ENCODE measurements around the gene SDE2. TPM values are rescaled to one million over a fixed set of nuclear protein-coding genes. Genes with fewer than 3 reads are reported as not detected.
"Not testable (repeated sequence)": the region's sequence is repeated elsewhere in the genome, so short reads cannot be mapped to it uniquely, and the experiment has no call there.

Gene SDE2
- total RNA-seq, 1 donor from 2014 or later, result 27.2 TPM

DNA sequence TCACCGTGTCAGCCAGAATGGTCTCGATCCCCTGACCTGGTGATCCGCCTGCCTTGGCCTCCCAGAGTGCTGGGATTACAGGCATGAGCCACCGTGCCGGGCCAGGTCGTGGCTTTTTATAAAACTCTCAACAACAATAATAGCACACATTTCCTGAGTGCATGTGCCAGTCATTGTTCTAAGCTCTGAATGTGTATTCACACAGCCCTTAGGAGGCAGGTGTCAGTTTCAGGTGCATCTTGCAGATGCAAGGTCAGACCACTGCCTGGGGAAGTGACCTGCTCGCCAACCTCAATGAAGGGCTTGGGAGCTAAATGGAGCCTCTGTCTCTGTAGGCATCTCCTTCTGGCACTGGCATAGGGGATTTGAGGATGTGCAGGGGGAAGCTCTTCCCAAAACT is 56.6 kb downstream of the SDE2 start:
- no peak for DNase-seq (ENCODE audit: low read depth)

DNA sequence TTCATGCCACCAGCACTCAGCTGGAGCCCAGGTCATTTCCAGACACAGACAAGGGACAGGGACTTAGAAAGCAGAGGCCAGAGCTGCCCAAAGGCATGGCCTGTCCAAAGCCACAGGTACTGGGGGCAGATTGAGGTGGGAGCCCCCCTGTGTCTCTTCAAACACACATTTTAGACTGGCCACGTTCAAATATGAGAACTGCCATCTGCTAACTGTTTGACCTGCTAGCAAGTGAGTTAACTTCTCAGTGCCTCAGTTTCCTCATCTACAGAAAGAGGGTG is 57.3 kb downstream of the SDE2 start:
- no peak for DNase-seq (ENCODE audit: low read depth)

DNA sequence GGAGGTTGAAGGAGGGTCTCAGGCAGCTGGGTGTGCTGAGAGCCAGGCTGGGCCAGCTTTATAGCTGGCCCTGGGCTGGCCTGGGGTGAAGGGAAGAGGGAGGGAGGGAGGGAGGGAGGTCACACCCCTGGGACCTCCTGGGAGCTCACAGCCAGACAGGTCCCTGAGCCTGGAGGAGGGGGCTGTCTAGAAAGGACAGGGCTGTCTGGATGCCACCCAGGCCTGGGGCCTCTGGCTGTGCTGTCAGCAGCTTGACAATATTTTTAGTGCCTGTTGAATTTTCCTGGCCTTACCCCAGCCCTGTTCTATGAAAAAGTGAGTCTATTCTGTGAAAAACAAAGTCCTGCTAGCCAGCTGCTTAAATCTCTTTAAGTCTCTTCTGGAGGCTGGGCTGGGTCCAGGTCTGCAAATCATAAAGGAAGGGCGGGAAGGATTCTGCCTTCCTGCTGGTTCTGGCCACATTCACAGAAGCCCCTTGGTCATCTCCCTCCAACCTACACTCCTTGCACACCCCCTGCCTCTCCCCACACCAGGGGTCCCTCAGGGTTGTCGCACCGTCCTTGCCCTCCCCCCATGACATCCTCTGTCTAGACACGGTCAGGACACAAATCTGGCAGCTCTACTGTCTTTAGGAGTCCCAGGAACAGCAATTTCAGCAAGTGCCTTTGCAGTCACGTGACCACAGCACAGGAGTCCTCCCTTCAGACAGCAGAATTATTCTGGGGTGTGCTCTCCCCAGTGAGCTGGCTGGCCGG is 57.8 kb downstream of the SDE2 start, which contains the start of gene LEFTY2:
Gene LEFTY2 (minus strand): TSS at position 34 of the 755 bp plus-strand sequence. CDS start 80 bp downstream, outside the sequence.
- DNase-seq (ENCODE audit: low read depth), result no peak

DNA sequence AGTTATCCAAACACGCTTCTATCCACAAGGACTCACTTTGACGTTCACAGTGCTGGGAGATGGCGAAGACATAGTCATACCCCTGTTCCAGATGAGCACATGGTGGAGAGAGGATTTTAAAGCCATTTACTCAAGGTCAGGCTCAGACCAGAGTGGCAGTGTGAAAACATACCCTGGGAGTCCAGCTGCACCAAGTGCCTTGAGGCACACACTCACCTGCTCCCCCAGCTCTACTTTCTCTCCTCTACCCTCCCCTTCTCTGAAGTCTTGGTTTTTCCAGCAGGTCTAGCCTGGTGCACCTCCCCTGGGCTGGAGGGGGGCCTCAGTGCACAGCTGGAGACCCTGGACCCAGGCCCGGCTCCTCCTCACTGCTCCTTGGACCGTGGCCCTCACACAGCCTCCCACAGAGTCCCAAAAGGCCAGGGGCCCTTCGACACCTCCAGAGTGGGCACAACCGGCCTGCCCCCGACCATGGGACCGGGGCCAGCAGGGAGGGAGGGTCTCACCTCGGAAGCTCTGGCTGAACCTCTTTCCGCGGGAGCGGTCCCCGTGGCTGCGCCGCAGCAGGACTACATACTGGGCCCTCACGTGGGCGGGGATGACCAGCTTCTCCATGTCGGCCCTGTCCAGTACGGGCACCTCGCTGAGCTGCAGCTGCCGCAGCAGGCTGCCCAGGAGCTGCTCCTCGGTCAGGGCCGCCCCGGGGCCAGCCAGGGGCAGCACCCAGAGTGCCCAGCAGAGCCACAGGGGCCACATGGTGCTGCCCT is 58.6 kb downstream of the SDE2 start:
- no peak for DNase-seq (ENCODE audit: low read depth)

DNA sequence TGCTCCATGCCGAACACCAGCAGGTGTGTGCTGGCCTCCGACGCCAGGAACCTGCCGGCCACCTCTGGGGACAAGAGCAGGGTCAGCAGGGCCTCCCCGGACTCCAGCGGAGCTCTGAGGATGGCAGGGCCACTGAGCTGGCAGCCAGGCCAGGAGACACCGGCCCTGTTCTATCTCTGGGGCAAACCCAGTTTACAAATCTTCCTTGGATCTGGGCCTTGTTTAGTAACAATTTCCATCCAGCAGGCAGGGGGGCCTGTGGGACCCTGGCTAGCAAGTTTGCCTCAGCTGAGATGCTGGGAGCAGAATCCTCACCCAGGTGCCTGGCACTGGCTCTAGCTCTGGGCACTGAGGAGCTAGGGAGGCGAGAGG is 59.2 kb downstream of the SDE2 start:
- DNase-seq (ENCODE audit: low read depth), result not testable (repeated sequence)

DNA sequence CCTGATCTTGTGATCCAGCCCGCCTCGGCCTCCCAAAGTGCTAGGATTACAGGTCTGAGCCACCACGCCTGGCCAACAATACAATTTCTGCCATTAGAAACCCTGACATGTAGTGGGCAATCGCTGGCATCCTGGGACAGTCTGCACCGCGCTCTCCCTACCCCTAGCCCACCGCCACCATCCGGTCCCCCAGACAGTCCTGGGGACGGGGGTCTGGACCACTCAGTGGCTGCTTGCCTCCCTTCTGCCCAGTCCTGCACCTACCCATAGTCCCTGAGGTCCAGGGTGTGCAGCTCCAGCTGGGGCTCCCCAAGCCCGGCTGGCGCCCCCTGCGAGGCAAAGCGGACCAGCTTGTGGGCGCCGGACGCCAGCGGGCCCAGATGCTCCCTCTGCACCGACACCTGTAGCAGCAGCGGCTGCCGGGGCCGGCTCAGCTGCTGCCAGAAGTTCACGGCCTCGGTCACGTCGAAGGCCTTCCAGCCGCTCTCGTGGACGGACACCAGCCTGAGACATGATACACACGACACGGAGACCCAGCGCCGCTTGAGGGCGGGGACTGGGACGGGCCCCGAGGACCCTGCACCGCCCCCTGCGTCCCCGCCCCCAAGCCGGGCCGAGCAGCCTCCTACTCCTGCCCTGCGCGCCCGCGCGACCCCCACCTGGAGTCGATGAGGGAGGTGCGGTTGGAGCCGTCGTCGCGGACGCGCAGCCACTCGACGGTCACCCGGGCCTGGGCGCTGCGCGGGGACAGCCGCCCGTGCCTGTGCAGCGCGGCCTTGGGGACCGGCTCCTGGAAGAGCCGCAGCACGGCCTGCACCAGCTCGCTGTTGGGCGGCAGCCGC is 59.8 kb downstream of the SDE2 start:
- DNase-seq (ENCODE audit: low read depth), result not testable (repeated sequence)

DNA sequence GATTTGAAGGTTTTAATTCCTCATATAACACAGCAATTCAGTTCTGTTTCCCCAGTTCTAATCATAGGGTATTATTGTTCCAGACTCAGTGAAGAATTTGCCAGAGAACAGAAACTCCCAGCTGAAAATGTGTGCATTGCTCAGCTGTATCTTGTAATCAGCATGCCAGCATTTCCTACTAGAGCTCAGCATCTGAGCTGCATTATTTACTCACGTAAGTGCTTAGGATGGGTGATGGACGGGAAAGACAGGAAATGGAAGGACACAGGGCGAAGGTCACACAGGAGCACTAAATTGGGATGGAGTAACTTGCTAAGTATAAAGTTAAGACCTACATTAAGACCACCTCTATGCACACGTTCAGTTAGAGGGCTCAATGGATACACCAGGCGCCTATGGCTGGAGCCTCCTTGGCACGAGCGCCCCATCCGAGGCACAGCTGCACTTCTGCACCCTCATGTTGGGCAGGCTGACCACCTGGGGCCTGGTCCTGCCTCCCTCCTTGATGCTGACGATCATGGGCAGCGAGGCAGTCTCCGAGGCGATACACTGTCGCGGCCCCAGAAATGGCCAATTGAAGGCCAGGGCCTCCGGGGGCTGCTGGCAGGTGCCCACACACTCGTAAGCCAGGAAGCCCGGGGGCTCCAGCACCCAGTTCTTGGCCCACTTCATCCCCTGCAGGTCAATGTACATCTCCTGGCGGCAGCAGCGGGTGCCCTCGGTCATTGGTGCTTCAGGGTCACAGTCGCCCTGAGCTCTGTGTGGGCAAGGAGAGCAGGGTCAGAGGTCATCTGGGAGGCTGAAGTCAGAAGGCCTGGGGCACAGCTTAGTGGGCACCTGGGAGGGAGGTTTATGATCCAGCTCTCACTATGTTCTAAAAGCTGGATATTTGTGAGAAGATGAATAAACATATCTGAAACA is 61.8 kb downstream of the SDE2 start:
- no peak for DNase-seq (ENCODE audit: low read depth)

DNA sequence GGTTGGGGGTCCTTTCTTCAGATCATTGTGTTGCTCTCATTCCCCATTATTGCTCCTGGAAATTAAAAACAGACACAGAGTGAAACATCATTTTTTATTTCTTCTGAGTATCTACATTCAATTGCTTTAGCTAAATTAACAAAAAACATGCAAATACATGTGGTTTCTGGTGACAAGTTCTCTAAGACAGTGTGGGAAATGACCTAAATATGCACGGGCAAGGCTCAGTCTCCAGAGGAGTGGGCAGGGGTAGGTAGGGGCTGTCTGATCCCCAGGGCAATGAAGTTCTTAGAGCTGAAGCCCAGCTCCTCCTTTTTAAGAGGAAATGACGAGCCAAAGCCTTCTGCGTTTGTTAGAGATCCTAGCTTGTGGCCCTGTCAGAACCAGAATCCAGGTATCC is 62.6 kb downstream of the SDE2 start:
- no peak for DNase-seq (ENCODE audit: low read depth)

DNA sequence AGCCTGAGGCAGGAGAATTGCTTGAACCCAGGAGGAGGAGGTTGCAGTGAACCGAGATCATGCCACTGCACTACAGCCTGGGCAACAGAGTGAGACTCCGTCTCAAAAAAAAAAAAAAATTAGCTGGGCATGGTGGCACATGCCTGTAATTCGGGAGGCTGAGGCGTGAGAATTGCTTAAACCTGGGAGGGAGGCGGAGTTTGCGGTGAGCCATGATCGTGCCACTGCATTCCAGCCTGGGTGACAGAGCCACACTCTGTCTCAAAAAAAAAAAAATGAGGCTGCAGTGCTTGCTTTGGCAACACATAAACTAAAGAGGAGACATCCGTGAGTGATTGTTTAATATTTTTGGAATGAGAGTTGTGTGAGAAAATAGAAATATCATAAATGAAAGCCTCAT is 63.1 kb downstream of the SDE2 start:
- DNase-seq (ENCODE audit: low read depth), result not testable (repeated sequence)

DNA sequence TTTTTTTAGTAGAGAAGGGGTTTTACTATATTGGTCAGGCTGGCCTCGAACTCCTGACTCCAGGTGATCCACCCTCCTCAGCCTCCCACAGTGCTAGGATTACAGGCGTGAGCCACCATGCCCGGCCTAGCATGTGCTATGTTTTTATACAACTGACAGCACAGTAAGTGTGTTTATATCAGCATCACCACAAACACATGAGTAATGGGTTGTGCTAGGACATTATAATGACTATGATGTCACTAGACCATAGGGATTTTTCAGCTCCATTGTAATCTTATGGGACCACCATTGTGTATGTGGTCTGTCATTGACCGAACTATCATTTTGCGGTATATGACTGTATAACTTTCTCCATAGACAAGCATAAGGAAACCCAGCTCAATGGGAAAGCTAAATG is 64.4 kb downstream of the SDE2 start:
- DNase-seq (ENCODE audit: low read depth), result no peak

DNA sequence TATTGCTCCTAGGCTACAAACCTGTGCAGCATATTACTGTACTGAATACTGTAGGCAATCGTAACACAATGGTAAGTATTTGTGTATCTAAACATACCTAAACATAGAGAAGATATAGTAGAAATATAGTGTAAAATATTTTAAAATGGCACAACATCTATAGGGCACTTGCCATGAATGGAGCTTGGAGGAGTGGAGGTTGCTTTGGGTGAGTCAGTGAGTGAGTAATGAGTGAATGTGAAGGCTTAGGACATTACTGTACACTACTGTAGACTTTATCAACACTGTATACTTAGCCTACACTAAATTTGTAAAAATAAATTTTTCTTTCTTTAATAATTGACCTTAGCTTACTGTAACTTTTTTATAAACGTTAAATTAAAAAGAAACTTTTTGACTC is 66.1 kb downstream of the SDE2 start:
- DNase-seq (ENCODE audit: low read depth), result peak; percentile 33

Other genes starting within 250 kb of the SDE2 start
- 360 and 486 TPM in 2 replicates for gene SRP9, start 221.5 kb downstream of the SDE2 start, total RNA-seq
- gene EPHX1, start 189.2 kb downstream of the SDE2 start, total RNA-seq, result 25.2 and 83.7 TPM in 2 replicates
- gene TMEM63A, start 117.0 kb downstream of the SDE2 start, total RNA-seq, result 6.9 and 41.0 TPM in 2 replicates
- 0.15 TPM in 1 of 2 replicates, not detected in the other for gene LEFTY1, start 110.2 kb downstream of the SDE2 start, total RNA-seq
- 37.6 and 41.8 TPM in 2 replicates for gene PYCR2, start 75.1 kb downstream of the SDE2 start, total RNA-seq
- not detected in 2 replicates for gene LEFTY2, start 58.1 kb downstream of the SDE2 start, total RNA-seq
- gene H3-3A, start 63.4 kb upstream of the SDE2 start, total RNA-seq, result 187 and 266 TPM in 2 replicates
- 66.5 and 66.7 TPM in 2 replicates for gene ACBD3, start 187.4 kb upstream of the SDE2 start, total RNA-seq
- gene MIXL1, start 224.3 kb upstream of the SDE2 start, total RNA-seq, result not detected in 2 replicates